HAP-1 (cell line): Measurements from ENCODE around the gene PCDHGC3.
"Not testable (repeated sequence)": the region's sequence is repeated elsewhere in the genome, so short reads cannot be mapped to it uniquely, and the experiment has no call there.

Experiments used
- DNase-seq, 2 experiments: peaks; one replicate each; pipeline ENCODE4 v3.0.0-alpha.2; 2016 to 2020; ENCODE audit warnings: low spot score in 2 of 2
- H3K27me3 ChIP-seq: fragments of 250-450 bp; sonication (Bioruptor Pico); 2 replicates; pipeline ENCODE4 v1.5.1; 2020; ENCODE audit warnings: low read depth, mild to moderate bottlenecking, moderate library complexity
- H3K36me3 ChIP-seq: fragments of 250-450 bp; sonication (Bioruptor Pico); replicated peaks from 2 replicates; pipeline ENCODE4 v1.5.1; 2020; ENCODE audit warnings: mild to moderate bottlenecking
- H3K4me1 ChIP-seq: fragments of 250-450 bp; sonication (Bioruptor Pico); 2 replicates; pipeline ENCODE4 v1.5.1; 2020; ENCODE audit warnings: mild to moderate bottlenecking
- H3K4me3 ChIP-seq: fragments of 250-450 bp; sonication (Bioruptor Pico); 2 replicates; pipeline ENCODE4 v1.5.1; 2020; ENCODE audit warnings: mild to moderate bottlenecking, moderate library complexity
- H3K9me3 ChIP-seq: fragments of 250-450 bp; sonication (Bioruptor Pico); 2 replicates; pipeline ENCODE4 v1.5.1; 2020; ENCODE audit warnings: mild to moderate bottlenecking, moderate library complexity
- in situ Hi-C: fragments of 300-500 bp; cut with MboI; formaldehyde crosslinking; loops from 3 replicates; pipeline ENCODE4 v1.14.3; 2020; ENCODE audit warnings: low sequenced_read_pairs, inconsistent platforms, mixed read lengths

Gene PCDHGC3

DNA sequence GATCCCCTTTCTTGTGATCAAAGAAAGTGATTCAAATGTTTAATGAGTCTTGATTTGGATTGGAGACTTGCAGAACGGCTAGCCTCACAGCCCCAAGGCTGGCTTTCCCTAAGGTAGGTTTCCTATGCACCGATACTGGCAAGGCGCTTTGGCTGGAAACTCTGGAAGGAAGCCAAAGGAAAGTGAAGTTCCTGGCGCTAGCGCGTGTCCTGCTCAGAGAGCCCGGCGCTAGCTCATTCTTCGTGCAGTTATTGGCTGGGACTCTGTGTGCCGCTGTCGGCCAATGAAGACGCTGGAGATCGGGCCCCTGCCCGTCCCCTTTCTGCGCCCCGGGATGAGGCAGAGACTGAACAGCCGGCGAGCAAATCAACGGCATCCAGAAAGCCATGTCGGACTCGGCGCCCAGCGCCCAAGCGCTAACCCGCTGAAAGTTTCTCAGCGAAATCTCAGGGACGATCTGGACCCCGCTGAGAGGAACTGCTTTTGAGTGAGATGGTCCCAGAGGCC is at the start of gene PCDHGC3:
TSS of gene PCDHGC3 (plus strand) at position 342 of the 507 bp plus-strand sequence. CDS start at position 493, 151 bp downstream.
- Histone ChIP-seq H3K27me3 (0 out of 2 replicates have a peak, but pooled peaks cover 3% of the 10 kb centered on the region), H3K36me3 (no peaks in the 10 kb centered on the region), H3K4me1 (peaks cover 9% of the 10 kb centered on the region; the same call in 1 of the 2 replicates), H3K9me3 (no peaks in the 10 kb centered on the region), H3K4me3 (peak within 1 kb of the TSS; percentile 34)
- peak; percentile 86 to 88 for DNase-seq
- in situ Hi-C loops: no loop called here

DNA sequence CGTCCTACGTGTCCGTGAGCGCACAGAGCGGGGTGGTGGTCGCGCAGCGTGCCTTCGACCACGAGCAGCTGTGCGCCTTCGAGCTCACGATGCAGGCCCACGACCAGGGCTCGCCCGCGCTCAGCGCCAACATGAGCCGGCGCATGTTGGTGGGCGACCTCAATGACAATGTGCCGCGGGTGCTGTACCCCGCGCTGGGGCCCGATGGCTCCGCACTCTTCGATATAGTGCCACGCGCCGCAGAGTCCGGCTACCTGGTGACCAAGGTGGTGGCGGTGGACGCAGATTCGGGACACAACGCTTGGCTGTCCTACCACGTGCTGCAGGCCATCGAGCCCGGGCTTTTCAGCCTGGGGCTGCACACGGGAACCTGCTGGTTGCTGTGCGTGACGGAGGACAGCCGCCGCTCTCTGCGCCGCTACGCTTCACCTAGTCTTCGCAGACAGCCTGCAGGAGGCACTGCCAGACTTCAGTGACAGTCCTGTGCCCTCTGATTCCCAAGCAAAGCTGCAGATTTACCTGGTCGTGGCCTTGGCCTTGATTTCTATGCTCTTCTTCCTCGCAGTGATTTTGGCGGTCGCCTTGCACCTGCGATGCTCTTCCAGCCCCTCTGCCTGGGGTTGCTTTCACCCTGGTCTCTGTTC is 47.9 kb upstream of the PCDHGC3 start:
- Histone ChIP-seq H3K27me3 (no peaks in the 10 kb centered on the region), H3K4me3 (no peak overlapping the region), H3K36me3 (no peaks in the 10 kb centered on the region), H3K4me1 (no peaks in the 10 kb centered on the region), H3K9me3 (no peaks in the 10 kb centered on the region)
- in situ Hi-C loops: no loop called here
- DNase-seq: no peak

DNA sequence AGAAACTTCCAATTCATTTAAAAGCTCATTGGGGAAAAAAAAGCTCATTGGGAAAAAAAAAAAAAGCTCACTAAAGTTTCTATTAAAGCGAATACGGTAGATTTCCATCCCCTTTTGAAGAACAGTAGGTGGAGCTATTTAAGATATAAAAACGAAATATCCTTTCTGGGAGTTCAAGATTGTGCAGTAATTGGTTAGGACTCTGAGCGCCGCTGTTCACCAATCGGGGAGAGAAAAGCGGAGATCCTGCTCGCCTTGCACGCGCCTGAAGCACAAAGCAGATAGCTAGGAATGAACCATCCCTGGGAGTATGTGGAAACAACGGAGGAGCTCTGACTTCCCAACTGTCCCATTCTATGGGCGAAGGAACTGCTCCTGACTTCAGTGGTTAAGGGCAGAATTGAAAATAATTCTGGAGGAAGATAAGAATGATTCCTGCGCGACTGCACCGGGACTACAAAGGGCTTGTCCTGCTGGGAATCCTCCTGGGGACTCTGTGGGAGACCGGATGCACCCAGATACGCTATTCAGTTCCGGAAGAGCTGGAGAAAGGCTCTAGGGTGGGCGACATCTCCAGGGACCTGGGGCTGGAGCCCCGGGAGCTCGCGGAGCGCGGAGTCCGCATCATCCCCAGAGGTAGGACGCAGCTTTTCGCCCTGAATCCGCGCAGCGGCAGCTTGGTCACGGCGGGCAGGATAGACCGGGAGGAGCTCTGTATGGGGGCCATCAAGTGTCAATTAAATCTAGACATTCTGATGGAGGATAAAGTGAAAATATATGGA is 45.2 kb upstream of the PCDHGC3 start, which contains the start of gene PCDHGA12:
TSS of gene PCDHGA12 (plus strand) at position 176 of the 782 bp plus-strand sequence. CDS start at position 429, 253 bp downstream.
- in situ Hi-C loops: no loop called here
- Histone ChIP-seq H3K9me3 (no peaks in the 10 kb centered on the region), H3K27me3 (no peaks in the 10 kb centered on the region), H3K4me1 (no peaks in the 10 kb centered on the region), H3K36me3 (no peaks in the 10 kb centered on the region), H3K4me3 (no peak within 1 kb of the TSS)
- no peak for DNase-seq

DNA sequence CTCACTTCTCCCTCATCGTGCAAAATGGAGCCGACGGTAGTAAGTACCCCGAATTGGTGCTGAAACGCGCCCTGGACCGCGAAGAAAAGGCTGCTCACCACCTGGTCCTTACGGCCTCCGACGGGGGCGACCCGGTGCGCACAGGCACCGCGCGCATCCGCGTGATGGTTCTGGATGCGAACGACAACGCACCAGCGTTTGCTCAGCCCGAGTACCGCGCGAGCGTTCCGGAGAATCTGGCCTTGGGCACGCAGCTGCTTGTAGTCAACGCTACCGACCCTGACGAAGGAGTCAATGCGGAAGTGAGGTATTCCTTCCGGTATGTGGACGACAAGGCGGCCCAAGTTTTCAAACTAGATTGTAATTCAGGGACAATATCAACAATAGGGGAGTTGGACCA is 44.5 kb upstream of the PCDHGC3 start:
- H3K4me3 ChIP-seq: no peak overlapping the region
- no peak for DNase-seq
- H3K36me3 ChIP-seq: no peaks in the 10 kb centered on the region
- in situ Hi-C loops: no loop called here
- H3K4me1 ChIP-seq: no peaks in the 10 kb centered on the region
- no peaks in the 10 kb centered on the region for H3K9me3 ChIP-seq
- H3K27me3 ChIP-seq: no peaks in the 10 kb centered on the region

DNA sequence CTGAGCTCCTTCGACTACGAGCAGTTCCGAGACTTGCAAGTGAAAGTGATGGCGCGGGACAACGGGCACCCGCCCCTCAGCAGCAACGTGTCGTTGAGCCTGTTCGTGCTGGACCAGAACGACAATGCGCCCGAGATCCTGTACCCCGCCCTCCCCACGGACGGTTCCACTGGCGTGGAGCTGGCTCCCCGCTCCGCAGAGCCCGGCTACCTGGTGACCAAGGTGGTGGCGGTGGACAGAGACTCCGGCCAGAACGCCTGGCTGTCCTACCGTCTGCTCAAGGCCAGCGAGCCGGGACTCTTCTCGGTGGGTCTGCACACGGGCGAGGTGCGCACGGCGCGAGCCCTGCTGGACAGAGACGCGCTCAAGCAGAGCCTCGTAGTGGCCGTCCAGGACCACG is 43.5 kb upstream of the PCDHGC3 start:
- not testable (repeated sequence) for H3K9me3 ChIP-seq

DNA sequence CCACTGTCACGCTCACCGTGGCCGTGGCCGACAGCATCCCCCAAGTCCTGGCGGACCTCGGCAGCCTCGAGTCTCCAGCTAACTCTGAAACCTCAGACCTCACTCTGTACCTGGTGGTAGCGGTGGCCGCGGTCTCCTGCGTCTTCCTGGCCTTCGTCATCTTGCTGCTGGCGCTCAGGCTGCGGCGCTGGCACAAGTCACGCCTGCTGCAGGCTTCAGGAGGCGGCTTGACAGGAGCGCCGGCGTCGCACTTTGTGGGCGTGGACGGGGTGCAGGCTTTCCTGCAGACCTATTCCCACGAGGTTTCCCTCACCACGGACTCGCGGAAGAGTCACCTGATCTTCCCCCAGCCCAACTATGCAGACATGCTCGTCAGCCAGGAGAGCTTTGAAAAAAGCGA is 43.0 kb upstream of the PCDHGC3 start:
- H3K4me3 ChIP-seq, H3K9me3 ChIP-seq, H3K27me3 ChIP-seq, H3K4me1 ChIP-seq, in situ Hi-C loops, DNase-seq, H3K36me3 ChIP-seq: not testable (repeated sequence)

More for the DNA sequence above, 43.5 kb upstream of the PCDHGC3 start:
- H3K4me3 ChIP-seq, H3K4me1 ChIP-seq, H3K36me3 ChIP-seq, in situ Hi-C loops, DNase-seq, H3K27me3 ChIP-seq: not testable (repeated sequence)

DNA sequence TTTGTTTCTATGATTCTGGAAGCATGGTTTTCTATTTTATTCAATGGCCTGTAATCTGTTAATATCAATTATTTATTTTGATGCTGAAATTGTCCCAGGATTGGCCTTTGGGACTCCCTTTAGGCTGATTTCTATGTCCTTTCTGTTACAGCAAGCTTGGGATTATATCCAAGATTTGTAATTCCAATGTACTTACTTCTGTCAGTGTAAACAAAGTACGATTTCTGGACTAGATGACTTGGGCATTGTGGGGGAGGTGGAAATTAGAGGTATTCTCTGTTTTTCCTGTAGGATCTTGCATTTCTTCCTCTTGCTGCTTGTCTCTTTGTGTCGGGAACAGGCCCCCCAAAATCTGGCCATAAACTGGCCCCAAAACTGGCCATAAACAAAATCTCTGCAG is 41.8 kb upstream of the PCDHGC3 start:
- Histone ChIP-seq H3K27me3 (no peaks in the 10 kb centered on the region), H3K36me3 (no peaks in the 10 kb centered on the region), H3K4me3 (no peak overlapping the region), H3K9me3 (no peaks in the 10 kb centered on the region), H3K4me1 (no peaks in the 10 kb centered on the region)
- in situ Hi-C loops: no loop called here
- DNase-seq: no peak

DNA sequence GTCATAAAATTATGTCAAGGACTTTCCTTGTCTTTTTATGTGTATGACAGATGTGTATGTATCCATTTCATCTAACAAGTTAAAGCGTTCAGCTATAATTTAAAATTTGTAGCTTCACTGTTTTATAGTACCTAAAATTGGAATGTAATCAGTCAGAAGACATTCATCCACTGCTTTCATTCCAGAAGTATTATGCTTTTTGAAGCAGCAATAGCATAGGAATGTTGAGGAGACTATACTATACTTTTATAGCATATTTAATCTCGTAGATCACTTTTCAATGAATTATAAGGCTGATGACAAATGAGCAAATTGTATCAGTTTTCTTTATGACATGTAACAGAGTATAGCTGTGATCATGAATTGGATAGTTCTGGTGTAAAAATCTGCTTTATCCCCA is 38.5 kb upstream of the PCDHGC3 start:
- H3K4me1 ChIP-seq: no peaks in the 10 kb centered on the region
- no peaks in the 10 kb centered on the region for H3K36me3 ChIP-seq
- no peaks in the 10 kb centered on the region for H3K27me3 ChIP-seq
- in situ Hi-C loops: no loop called here
- no peaks in the 10 kb centered on the region for H3K9me3 ChIP-seq
- DNase-seq: no peak
- H3K4me3 ChIP-seq: no peak overlapping the region

DNA sequence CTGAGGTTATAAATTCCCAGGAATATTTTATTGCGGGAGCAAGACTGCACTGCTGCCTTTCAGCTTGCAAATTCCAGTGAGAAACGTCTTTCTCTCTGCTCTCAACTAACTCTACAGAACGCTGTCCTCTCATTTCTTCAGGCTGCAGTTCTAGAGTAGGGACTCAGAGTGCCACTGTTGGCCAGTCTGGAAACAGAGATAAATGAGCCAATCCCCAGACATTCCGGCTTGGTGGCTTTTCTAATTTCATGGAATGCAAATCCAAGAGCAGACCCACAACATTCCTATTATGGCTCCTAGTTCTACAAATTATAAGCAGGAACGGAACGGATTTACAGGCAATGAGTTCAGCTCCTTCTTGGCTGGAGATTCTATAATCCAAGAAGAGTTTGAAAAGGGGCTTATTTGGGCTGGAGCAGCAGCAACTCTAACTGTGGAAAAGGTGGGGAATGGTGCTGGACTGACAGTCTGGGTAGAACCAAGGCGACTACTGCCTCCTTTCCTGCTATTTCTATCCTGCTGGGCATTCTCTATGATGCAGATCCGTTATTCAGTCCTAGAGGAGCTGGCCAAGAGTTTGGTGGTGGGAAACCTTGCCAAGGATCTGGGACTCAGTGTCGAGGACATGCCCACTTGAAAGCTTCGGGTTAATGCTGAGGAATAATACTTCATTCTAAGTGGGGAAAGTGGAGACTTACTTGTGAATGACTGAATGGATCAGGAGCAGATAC is 36.2 kb upstream of the PCDHGC3 start:
- Histone ChIP-seq H3K4me3 (no peak overlapping the region), H3K27me3 (no peaks in the 10 kb centered on the region), H3K9me3 (no peaks in the 10 kb centered on the region), H3K4me1 (no peaks in the 10 kb centered on the region), H3K36me3 (no peaks in the 10 kb centered on the region)
- DNase-seq: no peak
- in situ Hi-C loops: no loop called here

DNA sequence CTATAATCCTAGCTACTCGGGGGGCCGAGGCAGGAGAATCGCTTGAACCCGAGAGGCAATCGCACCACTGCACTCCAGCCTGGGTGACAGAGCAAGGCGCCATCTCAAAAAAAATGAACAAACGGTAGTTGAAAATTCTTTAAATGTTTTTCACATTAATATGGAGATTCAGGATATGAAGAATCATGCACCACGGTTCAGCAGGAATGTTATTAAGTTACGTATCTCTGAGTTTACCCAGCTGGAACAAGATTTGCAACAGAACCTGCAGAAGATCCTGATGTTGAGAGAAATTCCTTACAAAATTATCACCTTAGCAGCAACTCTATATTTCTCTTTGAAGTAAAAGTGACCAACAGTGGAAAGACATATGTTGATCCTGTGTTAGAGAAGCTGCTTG is 35.4 kb upstream of the PCDHGC3 start:
- Histone ChIP-seq H3K4me3 (no peak overlapping the region), H3K9me3 (no peaks in the 10 kb centered on the region), H3K27me3 (no peaks in the 10 kb centered on the region), H3K4me1 (no peaks in the 10 kb centered on the region; the same call in 1 of the 2 replicates), H3K36me3 (no peaks in the 10 kb centered on the region)
- in situ Hi-C loops: no loop called here
- DNase-seq: no peak

DNA sequence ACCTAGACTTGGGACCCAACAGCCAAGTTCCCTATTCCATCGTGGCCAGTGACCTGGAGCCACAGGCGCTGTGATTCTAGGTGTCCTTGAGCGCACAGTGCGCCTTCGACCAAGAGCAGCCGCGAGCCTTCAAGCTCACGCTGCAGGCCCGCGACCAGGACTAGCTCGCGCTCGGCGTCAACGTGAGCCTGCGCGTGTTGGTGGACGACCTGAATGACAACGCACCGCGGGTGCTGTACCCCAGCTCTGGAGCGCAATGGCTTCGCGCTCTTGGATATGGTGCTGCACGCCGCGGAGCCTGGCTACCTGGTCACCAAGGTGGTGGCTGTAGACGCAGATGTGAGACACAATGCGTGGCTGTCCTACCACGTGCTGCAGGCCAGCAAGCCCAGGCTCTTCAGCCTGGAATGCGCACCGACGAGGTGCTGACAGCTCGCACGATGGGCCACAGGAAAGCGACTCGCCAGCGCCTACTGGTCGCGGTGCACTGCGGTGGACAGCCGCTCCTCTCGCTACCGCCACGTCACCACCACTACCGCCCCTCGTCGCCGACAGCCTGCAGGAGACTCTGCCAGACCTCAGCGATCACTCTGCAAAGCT is 34.1 kb upstream of the PCDHGC3 start:
- Histone ChIP-seq H3K27me3 (no peaks in the 10 kb centered on the region), H3K4me3 (no peak overlapping the region), H3K36me3 (no peaks in the 10 kb centered on the region), H3K9me3 (no peaks in the 10 kb centered on the region), H3K4me1 (no peaks in the 10 kb centered on the region; the same call in 1 of the 2 replicates)
- in situ Hi-C loops: no loop called here
- no peak for DNase-seq

DNA sequence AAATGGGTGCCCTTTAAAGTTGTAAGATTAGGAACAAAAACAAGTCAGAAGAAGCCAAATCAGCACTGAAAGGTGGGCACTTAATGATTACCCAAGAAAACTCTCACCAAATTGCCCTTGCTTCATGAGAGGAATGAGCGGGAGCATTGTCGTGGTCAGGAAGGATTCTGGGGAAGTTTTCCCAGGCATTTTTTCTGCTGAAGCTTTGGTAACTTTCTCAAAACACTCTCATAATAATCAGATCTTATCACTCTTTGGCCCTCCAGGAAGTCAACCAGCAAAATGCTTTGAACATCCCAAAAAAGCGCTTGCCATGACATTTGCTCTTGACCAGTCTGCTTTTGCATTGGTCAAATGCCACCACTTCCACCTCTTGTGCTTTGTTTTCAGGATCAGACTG is 10.4 kb upstream of the PCDHGC3 start:
- H3K4me3 ChIP-seq: no peak overlapping the region
- in situ Hi-C loops: no loop called here
- no peak for DNase-seq
- no peaks in the 10 kb centered on the region for H3K27me3 ChIP-seq
- H3K36me3 ChIP-seq: no peaks in the 10 kb centered on the region
- no peaks in the 10 kb centered on the region for H3K9me3 ChIP-seq
- no peaks in the 10 kb centered on the region for H3K4me1 ChIP-seq

DNA sequence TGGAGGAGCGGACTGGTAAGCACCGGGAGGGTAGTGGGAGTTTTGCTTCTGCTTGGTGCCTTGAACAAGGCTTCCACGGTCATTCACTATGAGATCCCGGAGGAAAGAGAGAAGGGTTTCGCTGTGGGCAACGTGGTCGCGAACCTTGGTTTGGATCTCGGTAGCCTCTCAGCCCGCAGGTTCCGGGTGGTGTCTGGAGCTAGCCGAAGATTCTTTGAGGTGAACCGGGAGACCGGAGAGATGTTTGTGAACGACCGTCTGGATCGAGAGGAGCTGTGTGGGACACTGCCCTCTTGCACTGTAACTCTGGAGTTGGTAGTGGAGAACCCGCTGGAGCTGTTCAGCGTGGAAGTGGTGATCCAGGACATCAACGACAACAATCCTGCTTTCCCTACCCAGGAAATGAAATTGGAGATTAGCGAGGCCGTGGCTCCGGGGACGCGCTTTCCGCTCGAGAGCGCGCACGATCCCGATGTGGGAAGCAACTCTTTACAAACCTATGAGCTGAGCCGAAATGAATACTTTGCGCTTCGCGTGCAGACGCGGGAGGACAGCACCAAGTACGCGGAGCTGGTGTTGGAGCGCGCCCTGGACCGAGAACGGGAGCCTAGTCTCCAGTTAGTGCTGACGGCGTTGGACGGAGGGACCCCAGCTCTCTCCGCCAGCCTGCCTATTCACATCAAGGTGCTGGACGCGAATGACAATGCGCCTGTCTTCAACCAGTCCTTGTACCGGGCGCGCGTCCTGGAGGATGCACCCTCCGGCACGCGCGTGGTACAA is 556 bp downstream of the PCDHGC3 start:
- H3K4me1 ChIP-seq: peaks cover 9% of the 10 kb centered on the region; the same call in 1 of the 2 replicates
- peak overlapping the region; percentile 34 for H3K4me3 ChIP-seq
- no peaks in the 10 kb centered on the region for H3K36me3 ChIP-seq
- in situ Hi-C loops: no loop called here
- 0 out of 2 replicates have a peak, but pooled peaks cover 3% of the 10 kb centered on the region for H3K27me3 ChIP-seq
- no peak for DNase-seq
- H3K9me3 ChIP-seq: no peaks in the 10 kb centered on the region
